Superior temporal gyrus (tissue), 1 donor: ENCODE results near the gene TMEM168.

ENCODE experiments used
- DNase-seq: peaks from one replicate; pipeline ENCODE4 v3.0.0-alpha.2; 2016; ENCODE audit errors: extremely low spot score

Gene TMEM168

DNA sequence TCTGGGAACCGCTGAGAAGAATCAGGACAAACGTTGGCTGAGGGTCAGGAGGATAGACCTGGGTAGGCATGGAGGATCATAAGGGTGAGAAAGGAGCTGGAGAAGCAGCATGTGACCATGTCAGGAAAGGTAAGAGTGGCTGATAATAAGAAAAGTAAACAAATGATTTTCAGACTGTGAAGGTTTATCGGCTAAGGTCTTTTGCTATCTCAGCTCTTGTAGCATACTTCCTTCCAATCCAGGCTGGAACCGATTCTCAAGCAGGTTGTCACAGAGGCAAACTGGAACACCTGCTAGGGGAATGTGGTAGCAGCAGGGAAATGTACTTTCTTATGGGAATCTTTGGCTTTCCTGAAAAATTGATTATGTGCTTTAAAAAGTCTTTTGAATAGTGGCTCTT, 74.7 kb downstream of the TMEM168 start:
- no peak for DNase-seq

DNA sequence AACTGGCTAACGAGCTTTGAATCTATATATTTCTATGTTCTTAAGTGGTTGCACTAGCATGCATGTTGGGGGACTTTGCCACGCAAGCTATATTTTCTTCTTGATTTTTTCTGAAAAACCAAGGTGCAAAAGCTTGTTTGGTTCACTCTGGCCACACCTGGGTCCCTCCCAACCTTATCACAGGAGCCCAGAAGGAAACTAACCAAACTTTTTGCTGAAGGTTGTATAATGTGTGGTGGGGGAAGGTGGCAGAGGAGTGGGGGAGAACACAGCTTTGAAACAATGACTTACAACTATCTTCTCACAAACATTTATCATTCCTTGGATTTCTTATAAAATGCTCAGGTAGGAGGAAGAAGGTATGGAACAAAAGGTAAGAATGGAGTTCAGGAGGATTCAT, 75.3 kb downstream of the TMEM168 start:
- DNase-seq = no peak
